GM12873 (cell line): ENCODE measurements around the gene PDE10A.

Experiments
- TF ChIP-seq, protein P1 (sequence below): IDR thresholded peaks from 2 replicates; pipeline ENCODE4 v1.5.1; 2012; ENCODE audit warnings: low read depth, mild to moderate bottlenecking, moderate library complexity, low read length, control low read depth; ENCODE audit not compliant: insufficient read depth; ENCODE audit errors: missing control alignments

The PDE10A gene

DNA sequence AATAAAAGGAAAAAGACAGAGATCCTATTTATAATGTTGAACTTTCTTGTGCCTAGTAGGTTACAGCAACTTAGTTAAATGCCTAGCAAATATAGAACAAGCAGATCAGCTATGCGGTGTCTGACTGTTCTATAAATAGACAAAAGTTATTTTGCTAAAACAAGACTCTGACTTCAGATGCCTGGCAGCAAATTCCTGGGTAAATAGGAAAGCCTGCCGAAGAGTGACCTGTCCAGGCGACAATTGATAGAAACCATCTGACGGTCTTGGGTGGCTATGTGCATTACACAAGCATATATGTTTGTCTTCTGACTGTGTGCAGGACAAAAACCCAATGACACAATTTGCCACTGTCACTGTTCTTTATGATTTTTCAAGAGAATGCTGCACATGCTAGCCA lies 38.0 kb upstream of the PDE10A start:
- TF ChIP-seq, protein P1, sequence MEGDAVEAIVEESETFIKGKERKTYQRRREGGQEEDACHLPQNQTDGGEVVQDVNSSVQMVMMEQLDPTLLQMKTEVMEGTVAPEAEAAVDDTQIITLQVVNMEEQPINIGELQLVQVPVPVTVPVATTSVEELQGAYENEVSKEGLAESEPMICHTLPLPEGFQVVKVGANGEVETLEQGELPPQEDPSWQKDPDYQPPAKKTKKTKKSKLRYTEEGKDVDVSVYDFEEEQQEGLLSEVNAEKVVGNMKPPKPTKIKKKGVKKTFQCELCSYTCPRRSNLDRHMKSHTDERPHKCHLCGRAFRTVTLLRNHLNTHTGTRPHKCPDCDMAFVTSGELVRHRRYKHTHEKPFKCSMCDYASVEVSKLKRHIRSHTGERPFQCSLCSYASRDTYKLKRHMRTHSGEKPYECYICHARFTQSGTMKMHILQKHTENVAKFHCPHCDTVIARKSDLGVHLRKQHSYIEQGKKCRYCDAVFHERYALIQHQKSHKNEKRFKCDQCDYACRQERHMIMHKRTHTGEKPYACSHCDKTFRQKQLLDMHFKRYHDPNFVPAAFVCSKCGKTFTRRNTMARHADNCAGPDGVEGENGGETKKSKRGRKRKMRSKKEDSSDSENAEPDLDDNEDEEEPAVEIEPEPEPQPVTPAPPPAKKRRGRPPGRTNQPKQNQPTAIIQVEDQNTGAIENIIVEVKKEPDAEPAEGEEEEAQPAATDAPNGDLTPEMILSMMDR, result no peak

DNA sequence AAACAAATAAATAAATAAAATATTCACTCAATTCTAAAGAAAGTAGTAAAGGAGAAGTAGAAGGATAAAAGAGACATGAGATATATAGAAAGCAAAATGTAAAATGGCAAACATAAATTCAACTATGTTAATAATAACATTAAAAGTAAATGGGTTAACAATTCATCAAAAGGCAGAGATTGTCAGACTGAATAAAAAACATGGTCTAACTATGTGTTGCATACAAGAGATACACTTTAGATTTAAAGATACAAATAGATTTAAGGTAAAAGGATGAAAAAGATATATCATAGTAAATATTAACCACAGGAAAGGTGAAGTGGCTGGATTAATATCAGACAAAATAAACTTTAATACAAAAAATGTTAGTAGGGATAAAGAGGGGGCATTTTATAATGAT lies 35.8 kb upstream of the PDE10A start:
- TF ChIP-seq, protein P1, result no peak

DNA sequence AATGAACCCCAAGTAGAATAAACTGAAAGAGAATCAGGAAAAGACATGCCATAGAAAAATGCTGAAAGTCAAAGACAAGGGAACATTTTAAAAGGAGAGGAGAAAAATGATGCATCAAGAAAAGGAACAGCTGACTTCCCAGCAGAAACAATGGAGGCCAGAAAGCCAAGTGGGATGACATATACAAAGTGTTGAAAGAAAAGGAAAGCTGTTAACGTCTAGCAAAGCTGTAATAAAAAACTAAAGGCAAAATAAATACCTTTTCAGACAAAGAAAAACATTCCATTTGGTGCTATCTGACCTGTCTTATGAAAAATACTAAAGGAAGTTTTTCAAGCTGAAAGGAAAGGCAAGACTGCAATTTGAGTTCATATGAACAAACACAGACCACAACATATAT lies 34.1 kb upstream of the PDE10A start:
- TF ChIP-seq, protein P1, result no peak

DNA sequence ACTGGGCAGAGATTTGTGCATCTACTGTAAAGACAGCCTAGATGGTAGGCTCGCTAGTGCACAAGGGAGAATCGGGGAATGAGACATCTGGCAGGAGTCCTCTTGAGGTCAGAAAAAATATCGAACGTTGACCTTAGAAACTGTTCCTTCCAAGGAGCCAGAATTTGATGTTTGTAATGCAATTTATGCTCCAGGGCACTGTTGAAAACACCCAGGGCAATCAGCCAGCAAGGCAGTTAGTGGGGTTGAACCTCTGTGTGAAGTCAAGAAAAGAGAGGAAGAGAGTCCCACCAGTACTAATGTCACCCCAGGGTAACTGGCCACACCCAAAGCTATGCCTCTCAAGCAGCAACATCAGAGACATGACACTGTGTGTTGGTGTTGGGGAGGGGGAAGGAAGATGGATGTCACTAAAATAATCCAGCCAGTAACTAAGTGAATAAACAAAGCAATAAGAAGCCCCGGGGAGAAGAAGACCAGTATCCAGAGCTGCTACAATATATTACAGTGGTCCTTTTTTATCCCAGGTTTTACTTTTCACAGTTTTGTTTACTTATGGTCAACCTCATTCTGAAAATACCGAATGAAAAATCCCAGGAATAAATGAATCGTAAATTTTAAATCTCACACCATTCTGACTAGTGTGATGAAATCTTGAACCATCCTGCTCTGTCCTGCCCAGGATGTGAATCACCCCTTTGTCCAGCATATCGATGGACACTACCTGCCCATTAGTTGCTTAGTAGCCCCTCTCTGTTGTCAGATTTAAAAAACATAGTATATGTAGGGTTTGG lies 32.9 kb upstream of the PDE10A start:
- TF ChIP-seq, protein P1, result no peak

DNA sequence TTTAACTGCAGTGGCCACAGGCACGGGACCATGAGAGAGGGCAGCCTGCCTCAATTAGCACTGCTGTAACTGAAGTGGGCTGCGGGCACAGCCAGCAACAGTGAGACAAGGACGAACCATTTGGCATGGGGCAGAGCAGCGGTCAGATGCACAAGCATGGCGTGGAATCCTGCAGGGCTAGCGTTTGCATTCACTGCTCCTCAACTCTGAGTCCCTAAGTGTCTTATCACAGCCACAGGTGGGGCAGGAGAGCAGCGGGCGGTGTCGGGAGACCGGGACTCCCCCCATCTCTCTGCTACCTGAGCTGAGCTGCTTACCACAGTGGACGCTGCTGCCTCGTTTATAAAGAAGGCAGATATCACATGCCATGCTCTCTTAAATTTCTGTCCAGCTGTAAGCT lies 31.3 kb upstream of the PDE10A start:
- TF ChIP-seq, protein P1, result no peak

DNA sequence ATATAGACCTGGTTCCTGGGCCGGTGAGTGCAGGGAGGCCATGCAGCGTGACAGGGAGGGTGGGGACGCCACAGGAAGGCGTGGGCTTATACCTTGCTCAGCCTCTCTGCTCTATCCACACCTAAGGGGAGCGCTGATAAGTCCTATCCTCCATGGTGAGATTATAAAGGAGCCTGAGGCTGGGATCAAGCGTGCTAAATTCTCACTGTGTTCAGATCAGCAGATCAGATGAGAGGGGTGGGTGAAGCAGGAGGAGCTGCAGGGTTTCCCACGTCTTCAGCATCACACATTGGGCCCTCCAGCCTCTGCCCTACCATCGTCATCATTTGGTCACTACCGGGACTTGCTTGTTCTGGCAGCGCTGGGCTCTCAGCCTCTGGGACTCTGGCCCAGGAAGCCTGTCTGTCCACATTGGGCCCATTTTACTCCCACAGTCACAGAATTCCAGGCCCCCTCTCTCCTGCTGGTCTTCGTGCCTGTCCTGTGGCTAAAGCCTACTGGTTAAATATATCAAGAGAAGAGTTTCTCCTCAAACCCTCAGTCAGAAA lies 29.1 kb upstream of the PDE10A start:
- TF ChIP-seq, protein P1, result no peak

DNA sequence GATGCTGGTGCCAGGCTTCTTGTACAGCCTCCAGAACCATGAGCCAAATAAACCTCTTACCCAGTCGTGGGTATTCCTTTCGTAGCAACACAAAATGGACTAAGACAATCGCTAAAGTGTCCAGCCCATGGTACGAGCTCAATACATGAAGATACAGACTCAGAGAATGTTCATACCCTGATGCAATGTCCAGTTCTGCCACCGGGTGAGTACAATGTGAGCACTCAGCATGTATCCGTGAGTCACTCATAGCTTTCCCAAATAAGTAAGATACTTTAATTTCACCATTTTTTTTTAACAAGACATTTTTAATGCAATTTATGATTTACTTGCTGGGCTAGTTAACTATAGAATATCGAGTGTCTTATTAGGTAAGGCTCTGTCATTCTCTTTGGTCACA lies 26.7 kb upstream of the PDE10A start:
- TF ChIP-seq, protein P1, result no peak
